ENCODE measurements around the gene ARL14EPL.

The ARL14EPL gene

GRCh38 chr5:116032094-116032517, at the start of gene ARL14EPL:
ARL14EPL (plus strand) TSS chr5:116032472; CDS start chr5:116051466, 18,994 bp downstream.
- DNase-seq, result peak; percentile 30

GRCh38 chr5:115983519-115983918, 48.8 kb upstream of the ARL14EPL start:
- no peak for DNase-seq

GRCh38 chr5:115985802-115986757, 46.2 kb upstream of the ARL14EPL start:
- no peak for DNase-seq

GRCh38 chr5:115988002-115988401, 44.3 kb upstream of the ARL14EPL start:
- no peak for DNase-seq

GRCh38 chr5:115992848-115993350, 39.4 kb upstream of the ARL14EPL start:
- no peak for DNase-seq

GRCh38 chr5:115995351-115995750, 36.9 kb upstream of the ARL14EPL start:
- DNase-seq, result no peak

- DNase-seq, result no peak
These were observed 30.0 kb upstream of the ARL14EPL start for GRCh38 chr5:116002116-116002906.

- no peak for DNase-seq
These were observed 28.0 kb upstream of the ARL14EPL start for GRCh38 chr5:116004248-116004647.

- no peak for DNase-seq
These were observed 22.5 kb upstream of the ARL14EPL start for GRCh38 chr5:116009806-116010205.

GRCh38 chr5:116011046-116011445, 21.2 kb upstream of the ARL14EPL start:
- no peak for DNase-seq

- no peak for DNase-seq
These were observed 19.0 kb upstream of the ARL14EPL start for GRCh38 chr5:116013207-116013785.

GRCh38 chr5:116013936-116014335, 18.3 kb upstream of the ARL14EPL start:
- DNase-seq, result no peak

GRCh38 chr5:116023619-116024018, 8.7 kb upstream of the ARL14EPL start:
- no peak for DNase-seq

- DNase-seq, result no peak
These were observed 6.4 kb upstream of the ARL14EPL start for GRCh38 chr5:116025866-116026265.

GRCh38 chr5:116032991-116033390, 719 bp downstream of the ARL14EPL start:
- DNase-seq, result no peak

- DNase-seq, result no peak
These were observed 2.9 kb downstream of the ARL14EPL start for GRCh38 chr5:116035123-116035522.

- no peak for DNase-seq
These were observed 5.1 kb downstream of the ARL14EPL start for GRCh38 chr5:116037236-116037822.

GRCh38 chr5:116038817-116039216, 6.5 kb downstream of the ARL14EPL start:
- no peak for DNase-seq

- DNase-seq, result no peak
These were observed 10.1 kb downstream of the ARL14EPL start for GRCh38 chr5:116042375-116042774.

GRCh38 chr5:116044073-116044472, 11.8 kb downstream of the ARL14EPL start:
- DNase-seq, result no peak

- DNase-seq, result no peak
These were observed 13.5 kb downstream of the ARL14EPL start for GRCh38 chr5:116045821-116046220.

GRCh38 chr5:116046261-116046660, 14.0 kb downstream of the ARL14EPL start:
- DNase-seq, result no peak

- no peak for DNase-seq
These were observed 14.6 kb downstream of the ARL14EPL start for GRCh38 chr5:116046823-116047222.
